Measurements from ENCODE around the gene AXDND1.
"Not testable (repeated sequence)": the region's sequence is repeated elsewhere in the genome, so short reads cannot be mapped to it uniquely, and the experiment has no call there.

AXDND1 gene

DNA sequence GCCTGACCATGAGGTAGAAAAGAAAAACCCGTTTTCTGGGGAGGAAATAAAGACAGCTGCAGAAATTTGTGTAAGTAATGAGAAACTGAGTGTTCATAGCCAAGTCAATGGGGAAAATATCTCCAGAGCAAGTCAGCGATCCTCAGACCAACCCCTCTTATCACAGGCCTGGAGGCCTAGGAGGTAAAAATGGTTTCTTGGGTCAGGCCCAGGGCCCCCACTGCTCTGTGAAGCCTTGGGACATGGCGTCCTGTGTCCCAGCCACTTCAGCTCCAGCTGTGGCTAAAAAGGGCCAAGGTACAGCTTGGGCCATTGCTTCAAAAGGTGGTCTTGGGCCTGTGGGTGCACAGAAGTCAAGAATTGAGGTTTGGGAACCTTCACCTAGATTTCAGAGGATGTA lies 108.9 kb downstream of the AXDND1 start:
- no peak for DNase-seq (ENCODE audit: low read depth in 2 of 3, low spot score in 2 of 3)

DNA sequence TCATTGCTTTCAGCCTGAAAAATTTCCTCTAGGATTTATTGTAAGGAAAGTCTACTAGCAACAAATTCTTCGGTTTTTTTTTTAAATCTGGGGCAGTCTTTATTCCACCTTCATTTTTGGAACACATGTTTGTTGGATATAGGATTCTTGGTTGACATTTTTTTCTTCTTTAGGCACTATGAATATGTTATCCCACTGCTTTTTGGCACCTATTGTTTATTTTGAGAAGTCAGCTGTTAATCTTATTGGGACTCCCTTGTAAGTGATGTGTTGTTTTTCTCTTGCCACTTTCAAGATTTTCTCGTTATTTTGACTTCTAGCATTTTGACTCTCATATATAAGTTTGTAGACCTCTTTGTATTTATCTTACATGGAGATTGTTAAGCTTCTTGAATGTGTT lies 110.7 kb downstream of the AXDND1 start:
- DNase-seq (ENCODE audit: low read depth in 2 of 3, low spot score in 2 of 3) = no peak

DNA sequence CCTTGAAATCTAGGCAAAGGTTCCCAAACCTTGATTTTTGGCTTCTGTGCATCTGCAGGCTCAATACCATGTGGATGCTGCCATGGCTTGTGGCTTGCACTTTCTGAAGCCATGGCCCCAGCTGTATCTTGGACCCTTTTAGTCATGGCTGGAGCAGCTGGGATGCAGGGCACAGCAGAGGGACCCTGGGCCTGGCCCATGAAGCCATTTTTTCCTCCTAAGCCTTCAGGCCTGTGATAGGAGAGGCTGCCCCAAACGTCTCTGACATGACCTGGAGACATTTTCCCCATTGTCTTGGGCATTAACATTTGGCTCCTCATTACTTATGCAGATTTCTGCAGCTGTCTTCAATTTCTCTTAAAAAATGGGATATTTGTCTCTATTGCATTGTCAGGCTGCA lies 112.6 kb downstream of the AXDND1 start:
- DNase-seq (ENCODE audit: low read depth in 2 of 3, low spot score in 2 of 3) = no peak

DNA sequence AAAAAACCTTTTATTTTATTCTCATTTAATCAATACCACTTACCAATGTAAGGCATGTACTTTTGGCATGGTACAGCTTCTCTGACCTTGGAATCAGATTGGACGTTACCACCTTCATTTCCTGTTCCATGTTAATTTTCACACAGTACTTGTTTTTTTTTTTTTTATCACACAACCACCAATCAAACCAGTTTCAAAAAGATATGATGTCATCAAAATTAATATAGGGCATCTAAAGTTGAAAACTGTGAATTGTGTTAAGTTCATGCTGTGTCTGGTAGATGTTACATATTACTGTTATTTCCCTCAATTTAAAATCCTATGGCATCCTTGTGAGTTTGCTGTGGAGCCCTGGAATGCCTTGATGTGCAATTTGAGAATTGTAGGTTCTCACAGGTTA lies 124.8 kb downstream of the AXDND1 start:
- no peak for DNase-seq (ENCODE audit: low read depth in 2 of 3, low spot score in 2 of 3)

DNA sequence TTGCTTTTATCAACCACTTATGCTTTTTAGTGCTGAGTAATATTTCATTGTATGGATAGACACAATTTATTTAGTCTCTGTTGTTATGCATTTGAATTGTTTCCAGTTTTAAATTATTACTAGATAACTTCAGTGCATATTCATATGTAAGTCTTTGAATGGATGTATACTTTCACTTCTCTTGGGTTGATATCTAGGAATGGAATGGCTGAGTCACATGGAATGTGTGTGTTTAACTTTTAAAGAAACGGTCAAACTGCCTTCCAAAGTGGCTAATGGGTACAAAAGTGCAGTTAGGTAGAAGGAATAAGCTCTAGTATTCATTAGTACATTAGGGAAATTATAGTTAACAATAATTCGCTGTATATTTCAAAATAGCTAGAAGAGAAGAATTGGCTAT lies 127.6 kb downstream of the AXDND1 start:
- no peak for DNase-seq (ENCODE audit: low read depth in 2 of 3, low spot score in 2 of 3)

DNA sequence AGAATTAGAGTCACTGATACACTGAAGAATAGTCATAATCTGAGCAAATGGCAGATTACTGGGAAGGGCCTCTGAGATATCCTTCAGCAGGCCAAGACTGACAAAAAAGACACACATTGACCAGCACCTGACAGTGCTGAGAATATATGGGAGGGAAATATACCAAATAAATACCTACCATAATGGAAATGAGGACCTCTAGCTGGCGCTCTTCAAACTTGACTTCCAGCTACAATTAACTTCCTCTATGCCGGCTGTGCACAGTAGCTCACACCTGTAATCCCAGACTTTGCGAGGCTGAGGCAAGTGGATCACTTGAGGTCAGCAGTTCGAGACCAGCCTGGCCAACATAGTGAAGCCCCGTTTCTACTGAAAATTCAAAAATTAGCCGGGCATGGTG lies 140.4 kb downstream of the AXDND1 start:
- no peak for DNase-seq (ENCODE audit: low read depth in 2 of 3, low spot score in 2 of 3)

DNA sequence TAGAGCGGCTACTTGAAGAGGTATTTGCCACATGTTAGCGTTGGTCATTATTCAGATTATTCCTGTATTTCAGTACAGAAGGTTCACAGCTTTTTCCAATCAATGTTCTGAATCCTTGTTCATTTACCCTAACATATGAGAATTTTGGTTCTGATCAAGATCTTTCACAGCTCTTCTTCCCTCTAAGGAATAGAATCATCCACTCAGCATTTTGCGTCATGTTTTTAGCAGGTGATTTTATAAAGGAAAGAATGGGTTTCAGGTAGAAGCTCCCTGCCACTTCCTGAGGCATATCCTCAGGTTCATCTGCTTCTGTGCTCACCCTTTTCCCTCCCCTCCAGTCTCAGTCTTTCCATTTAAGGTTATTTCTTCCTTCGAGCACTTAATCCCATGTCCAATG lies 143.6 kb downstream of the AXDND1 start:
- DNase-seq (ENCODE audit: low read depth in 2 of 3, low spot score in 2 of 3) = no peak

DNA sequence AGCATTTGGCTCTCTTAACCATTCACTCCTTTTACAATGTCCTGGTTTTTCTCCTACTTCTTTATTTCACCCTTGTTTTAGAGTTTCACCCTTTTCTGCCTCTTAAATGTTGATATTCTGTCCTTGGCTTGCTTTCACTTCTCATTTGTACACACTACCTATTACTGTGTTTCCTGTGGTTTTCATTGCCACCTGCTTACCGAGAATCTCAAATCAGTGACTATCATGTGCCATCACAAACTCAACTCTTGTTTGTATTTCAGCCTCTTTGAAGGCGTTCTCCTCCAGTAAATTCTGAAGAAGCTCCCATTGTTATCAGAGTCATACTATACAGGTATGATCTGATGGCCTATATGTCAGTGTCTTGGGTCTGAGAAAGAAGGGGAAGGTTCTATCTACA lies 144.3 kb downstream of the AXDND1 start:
- no peak for DNase-seq (ENCODE audit: low read depth in 2 of 3, low spot score in 2 of 3)

DNA sequence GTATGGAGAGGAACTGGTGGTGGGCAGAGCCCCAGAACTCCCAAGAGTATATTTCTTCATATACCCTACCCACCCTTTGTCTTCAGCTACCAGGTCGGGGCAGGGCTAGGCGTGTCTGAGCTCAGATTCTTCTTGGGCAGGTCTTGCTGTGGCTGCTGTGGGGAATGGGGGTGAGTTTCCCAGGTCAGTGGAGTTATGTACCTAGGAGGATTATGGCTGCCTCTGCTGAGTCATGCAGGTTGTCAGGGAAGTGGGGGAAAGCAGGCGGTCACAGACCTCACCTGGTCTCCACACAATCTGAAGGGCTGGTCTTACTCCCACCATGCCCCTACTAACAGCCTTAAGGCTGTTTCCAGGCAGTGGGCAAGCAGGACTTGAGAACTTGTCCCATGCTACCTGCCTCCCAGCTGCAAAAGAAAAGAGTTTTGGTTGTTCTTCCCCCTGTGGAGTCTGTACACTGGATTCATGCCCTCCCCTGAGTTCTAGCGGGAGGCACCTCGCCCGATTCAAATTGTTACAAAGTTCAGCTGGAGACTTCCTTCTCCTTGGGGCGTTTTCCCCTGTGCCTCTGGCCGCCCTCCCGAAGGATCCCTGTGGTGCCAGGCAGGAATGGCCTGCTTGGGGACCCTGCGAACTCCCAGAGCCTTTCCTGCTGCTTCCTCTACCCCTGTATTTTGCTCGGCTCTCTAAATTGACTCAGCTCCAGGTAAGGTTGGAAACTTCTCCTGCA lies 151.4 kb downstream of the AXDND1 start:
- DNase-seq (ENCODE audit: low read depth in 2 of 3, low spot score in 2 of 3) = no peak

DNA sequence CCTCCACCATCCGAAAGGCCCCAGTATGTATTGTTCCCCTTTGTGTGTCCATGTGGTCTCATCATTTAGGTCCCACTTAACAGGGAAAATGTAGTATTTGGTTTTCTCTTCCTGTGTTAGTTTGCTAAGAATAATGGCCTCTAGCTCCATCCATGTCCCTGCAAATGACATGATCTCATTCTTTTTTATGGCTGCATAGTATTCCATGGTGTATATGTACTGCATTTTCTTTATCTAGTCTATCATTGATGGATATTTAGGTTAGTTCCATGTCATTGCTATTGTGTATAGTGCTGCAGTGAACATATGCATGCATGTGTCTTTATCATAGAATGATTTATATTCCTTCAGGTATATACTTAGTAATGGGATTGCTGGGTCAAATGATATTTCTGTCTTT lies 152.8 kb downstream of the AXDND1 start:
- DNase-seq (ENCODE audit: low read depth in 2 of 3, low spot score in 2 of 3) = not testable (repeated sequence)

DNA sequence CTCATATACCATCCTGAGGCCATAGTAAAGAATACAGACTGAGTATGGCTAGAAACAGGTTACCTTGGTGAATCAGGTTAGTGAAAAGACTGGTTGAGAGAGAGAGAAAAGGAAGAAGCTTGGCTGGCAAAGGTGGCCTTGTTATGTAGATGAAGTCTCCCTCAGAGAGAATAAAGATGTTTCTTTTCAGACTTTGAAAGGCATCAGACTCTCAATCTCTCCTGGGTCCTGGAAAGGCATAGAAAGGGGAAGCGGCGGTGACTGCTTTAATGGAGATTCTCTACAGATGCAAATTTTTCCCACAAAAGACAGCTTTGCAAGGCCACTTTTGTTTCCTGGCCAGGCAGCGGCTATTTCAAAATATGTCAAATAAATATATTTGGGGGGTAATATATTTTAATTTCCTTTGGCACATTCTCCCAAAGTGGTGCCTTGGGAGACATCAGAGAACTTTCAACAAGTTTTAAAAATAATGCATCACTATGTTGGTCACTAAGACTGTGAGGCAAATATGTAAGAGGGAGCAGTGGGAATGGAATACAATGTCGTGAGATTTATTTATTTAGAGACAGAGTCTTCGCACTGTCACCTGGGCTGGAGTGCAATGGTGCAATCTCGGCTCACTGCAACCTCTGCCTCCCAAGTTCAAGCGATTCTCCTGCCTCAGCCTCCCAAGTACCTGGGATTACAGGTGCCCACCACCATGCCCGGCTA lies 163.9 kb downstream of the AXDND1 start:
- no peak for DNase-seq (ENCODE audit: low read depth in 2 of 3, low spot score in 2 of 3)

DNA sequence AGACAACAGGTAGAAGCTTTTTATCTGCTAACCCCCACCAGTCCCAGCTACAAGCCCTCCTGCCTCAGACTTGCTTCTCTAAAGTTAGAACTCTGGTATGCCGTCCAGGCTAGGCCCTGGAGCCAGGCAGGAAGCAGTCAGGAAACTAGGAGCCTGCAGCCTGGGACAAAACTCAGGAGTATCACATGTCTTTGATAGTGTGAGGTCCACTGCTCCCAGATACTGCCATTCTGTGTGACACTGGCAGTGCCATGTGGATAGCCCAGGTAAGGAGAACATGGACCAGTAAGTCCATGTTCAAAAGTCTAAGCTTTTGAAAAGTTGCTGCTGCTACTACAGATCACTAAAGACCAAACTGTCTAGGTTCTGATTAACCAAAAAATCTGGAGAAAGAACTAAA lies 164.6 kb downstream of the AXDND1 start:
- no peak for DNase-seq (ENCODE audit: low read depth in 2 of 3, low spot score in 2 of 3)

DNA sequence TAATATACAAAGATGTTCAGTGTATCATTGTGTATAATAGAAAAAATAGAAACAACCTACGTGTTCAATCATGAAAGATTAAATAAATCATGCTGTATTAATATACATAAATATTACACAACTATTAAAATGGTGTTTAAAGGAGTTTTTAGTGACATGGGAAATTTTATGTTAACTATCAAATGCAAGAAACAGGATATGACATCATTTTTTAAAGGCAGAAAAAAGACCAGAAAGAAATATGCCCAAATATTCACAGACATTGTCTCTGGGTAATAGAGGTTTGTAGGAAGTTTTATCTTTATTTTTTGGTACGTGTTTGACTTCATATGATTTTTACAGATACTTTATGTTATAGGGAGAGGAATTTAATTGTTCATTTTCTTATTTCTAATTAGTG lies 176.0 kb downstream of the AXDND1 start:
- no peak for DNase-seq (ENCODE audit: low read depth in 2 of 3, low spot score in 2 of 3)

DNA sequence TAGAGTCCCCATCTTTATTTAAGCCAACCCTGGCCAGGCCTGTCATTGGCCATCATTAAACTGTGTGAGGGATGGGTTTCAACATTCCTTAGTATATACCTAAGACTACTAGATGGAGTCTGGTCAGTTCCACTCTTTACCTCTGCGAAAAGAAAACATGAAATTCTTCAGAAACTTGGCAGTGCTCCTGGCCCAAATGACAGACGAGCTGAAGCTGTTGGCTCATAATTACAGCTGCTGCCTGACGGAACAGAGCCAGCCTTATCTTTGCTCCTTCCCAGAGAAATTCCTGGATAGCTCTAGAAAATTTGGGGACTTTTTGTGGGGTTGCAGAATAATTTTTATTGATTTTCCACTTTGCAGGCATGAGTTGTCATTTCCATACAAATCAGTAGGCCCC lies 179.6 kb downstream of the AXDND1 start:
- no peak for DNase-seq (ENCODE audit: low read depth in 2 of 3, low spot score in 2 of 3)

DNA sequence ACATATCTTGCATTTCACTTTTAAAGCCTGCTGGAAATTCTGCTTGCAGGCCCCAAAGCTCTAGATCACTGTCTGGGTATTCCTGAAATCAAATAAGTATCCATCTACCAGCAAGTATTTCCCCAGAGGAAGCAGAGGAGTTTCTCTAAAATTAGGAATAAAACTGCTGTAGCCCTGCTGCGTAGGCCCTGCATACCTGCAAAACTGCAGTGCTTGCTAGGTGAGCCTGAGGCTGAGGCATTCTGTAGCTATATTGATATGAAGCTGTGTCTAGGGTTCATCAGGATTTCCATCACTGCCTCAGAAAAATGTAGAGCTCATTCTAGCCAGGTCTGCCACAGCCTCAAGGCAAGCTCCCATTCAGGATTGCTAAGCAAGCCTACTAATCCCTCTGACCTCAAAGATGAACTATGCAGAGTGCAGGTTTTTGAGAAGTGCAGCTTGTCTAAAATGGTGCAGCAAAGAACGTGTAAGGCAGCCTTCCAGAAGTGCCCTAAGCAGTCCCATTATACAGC lies 181.3 kb downstream of the AXDND1 start:
- no peak for DNase-seq (ENCODE audit: low read depth in 2 of 3, low spot score in 2 of 3)

DNA sequence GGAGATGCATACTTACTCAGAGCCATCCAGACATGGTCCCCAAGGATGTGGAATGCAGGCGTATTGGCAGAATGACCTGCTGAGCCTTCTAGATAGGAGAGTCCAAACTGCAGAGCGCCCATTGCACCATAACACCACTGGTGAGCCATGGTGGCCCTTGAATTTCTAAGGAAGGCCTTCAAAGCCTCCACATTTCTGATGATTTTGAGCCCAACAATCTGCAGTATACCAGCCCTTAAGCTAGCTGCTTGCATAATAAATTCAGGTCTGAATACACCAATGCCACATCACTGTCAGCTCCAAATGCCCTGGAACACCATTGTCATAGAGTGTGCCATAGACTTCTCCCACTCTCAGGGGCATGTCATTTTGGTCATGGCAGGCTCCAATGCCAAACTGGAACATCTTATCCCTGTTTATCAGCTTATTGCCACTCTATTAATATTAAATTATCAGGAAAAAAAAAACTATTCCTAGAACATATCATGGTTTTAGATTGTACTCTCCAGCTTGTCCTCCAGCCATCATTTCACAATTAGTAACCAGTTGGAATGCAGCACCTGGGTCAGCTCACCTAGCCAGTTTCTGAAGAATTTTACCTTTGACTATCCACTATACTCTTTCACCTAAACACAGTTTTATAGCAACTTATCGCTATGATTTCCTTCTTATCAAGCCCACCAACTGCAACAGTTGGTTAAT lies 183.0 kb downstream of the AXDND1 start:
- no peak for DNase-seq (ENCODE audit: low read depth in 2 of 3, low spot score in 2 of 3)

DNA sequence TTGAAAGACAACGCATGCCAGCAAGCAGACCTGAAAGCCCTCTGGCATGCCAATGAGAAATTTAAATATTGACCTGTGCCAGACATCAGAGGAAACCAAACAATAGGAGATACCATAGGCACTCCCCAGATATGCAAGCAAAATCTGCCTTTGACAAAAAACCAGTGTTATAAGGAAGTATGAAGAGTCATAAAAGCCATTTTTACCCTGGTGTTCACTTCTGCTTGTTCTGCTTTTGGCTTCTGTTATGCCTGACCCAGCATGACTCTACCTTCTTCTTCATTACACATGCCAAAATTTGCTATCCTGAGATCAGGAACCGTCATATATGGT lies 183.6 kb downstream of the AXDND1 start:
- DNase-seq (ENCODE audit: low read depth in 2 of 3, low spot score in 2 of 3) = no peak

DNA sequence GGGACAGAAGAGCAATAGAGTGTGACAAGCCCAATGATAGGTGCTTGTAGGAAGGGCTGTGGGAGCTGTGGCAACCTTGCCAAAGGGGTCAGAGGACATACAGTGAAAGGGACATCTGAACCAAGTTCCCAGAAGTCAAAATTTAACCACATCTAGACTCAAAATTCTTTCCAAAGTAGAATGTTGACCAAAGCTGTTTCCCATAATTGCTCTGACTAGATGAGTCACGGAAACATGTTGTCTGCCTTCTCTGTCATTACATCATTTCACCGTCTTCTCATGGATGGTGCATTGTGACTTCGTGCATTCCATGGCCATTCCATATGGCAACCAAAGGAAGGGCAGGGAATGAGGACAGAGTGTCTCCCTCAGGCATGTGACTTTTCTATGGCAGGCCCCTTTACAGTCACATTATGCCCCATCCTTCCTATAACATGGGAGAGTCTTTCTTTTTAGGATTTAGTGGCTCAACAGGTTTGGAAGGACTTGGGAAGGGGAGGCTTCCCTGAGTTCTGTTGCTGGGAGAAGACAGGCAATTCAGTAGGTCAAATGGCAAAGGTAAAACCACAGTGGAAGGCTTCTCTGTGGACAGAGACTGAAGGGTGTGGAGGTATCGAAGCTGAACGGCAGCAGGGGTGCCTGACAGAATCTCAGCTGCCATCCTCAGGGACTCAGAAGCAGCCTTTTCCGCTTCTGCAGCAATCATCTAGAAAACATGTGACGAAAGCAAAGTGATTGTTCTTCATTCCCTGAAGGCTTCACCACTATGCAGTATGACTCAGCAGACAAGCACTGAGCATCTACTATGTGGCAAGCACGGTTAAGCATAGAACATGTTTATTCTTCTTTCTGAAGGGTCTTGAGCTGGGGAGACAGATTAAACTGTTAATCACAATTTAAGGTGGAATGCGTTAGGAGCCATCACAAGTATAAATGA lies 185.2 kb downstream of the AXDND1 start:
- DNase-seq (ENCODE audit: low read depth in 2 of 3, low spot score in 2 of 3) = no peak

DNA sequence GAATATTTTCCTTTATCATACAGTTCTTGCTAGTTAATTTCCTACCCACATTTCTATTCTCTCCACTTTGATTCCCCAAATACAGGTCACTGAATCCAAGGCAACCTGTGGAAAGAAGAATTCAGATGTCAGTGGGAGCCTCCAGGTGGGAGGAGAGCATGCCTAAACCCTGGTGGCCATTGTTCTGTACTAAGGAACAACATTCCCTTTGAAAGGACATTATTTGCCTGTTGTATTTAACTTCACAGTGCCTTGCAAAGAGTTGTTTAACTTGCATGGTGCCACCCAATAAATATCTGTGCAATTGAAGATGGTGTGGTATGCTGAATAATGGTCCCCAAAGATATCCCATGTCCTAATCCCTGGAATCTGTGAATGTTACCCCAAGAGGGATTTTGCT lies 188.7 kb downstream of the AXDND1 start:
- no peak for DNase-seq (ENCODE audit: low read depth in 2 of 3, low spot score in 2 of 3)

DNA sequence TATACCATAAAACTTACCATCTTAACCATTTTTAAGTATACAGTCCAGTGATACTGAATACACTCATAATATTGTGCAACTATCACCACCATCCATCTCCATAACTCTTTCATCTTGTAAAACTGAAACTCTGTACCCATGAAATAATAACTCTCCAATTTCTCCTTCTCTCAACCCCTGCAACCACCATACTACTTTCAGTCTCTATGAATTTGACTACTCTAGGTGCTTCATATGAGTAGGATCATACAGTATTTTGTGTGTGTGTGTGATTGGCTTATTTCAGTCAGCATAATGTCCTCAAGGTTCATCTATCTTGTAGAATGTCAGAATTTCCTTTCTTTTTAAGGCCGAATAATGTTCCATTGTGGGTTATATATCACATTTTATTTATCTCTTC lies 192.3 kb downstream of the AXDND1 start:
- DNase-seq (ENCODE audit: low read depth in 2 of 3, low spot score in 2 of 3) = no peak

Measured in activated CD8-positive, alpha-beta memory T cell treated with anti-CD3 and anti-CD28 coated beads for 48 hours (primary cell).